NCI-H1048 (cell line): ENCODE data around the gene THSD4.

ENCODE experiments used
- DNase-seq: peaks from one replicate; lab custom pipeline; 2025; lab: John Stamatoyannopoulos, UW

The THSD4 gene

GRCh38 chr15:71784719-71785118, 669.4 kb downstream of the THSD4 start:
- DNase-seq: no peak

GRCh38 chr15:71785996-71786395, 670.7 kb downstream of the THSD4 start:
- no peak for DNase-seq

- no peak for DNase-seq
Measured at GRCh38 chr15:71786673-71787072, 671.4 kb downstream of the THSD4 start.

GRCh38 chr15:71788646-71789579, 673.6 kb downstream of the THSD4 start:
- no peak for DNase-seq

- no peak for DNase-seq
Measured at GRCh38 chr15:71789616-71790015, 674.3 kb downstream of the THSD4 start.

- DNase-seq: no peak
Measured at GRCh38 chr15:71790081-71790480, 674.8 kb downstream of the THSD4 start.

GRCh38 chr15:71791975-71792374, 676.7 kb downstream of the THSD4 start:
- DNase-seq: no peak

- DNase-seq: no peak
Measured at GRCh38 chr15:71792521-71792920, 677.2 kb downstream of the THSD4 start.

GRCh38 chr15:71798641-71799040, 683.4 kb downstream of the THSD4 start:
- no peak for DNase-seq

- no peak for DNase-seq
Measured at GRCh38 chr15:71800190-71800589, 684.9 kb downstream of the THSD4 start.

GRCh38 chr15:71800835-71801745, 685.8 kb downstream of the THSD4 start:
- DNase-seq: no peak

GRCh38 chr15:71801935-71802655, 686.8 kb downstream of the THSD4 start:
- DNase-seq: no peak

GRCh38 chr15:71802770-71803169, 687.5 kb downstream of the THSD4 start:
- DNase-seq: no peak

GRCh38 chr15:71804226-71804625, 689.0 kb downstream of the THSD4 start:
- DNase-seq: no peak

GRCh38 chr15:71804695-71805470, 689.6 kb downstream of the THSD4 start:
- no peak for DNase-seq

- no peak for DNase-seq
Measured at GRCh38 chr15:71806452-71806931, 691.2 kb downstream of the THSD4 start.

- no peak for DNase-seq
Measured at GRCh38 chr15:71807125-71807629, 691.9 kb downstream of the THSD4 start.

- no peak for DNase-seq
Measured at GRCh38 chr15:71807691-71808091, 692.4 kb downstream of the THSD4 start.

GRCh38 chr15:71808311-71809020, 693.2 kb downstream of the THSD4 start:
- no peak for DNase-seq

- no peak for DNase-seq
Measured at GRCh38 chr15:71809346-71809745, 694.1 kb downstream of the THSD4 start.
